K562 (cell line): ENCODE data around the gene CDCP1. TPM values are rescaled to one million over a fixed set of nuclear protein-coding genes. Genes with fewer than 3 reads are reported as not detected.

Experiments
- CHD1 ChIP-seq: fragments of 200-600 bp; sonication (generic); IDR thresholded peaks from one replicate; pipeline ENCODE4 v1.6.1; 2012; ENCODE audit warnings: mild to moderate bottlenecking, moderate library complexity, low read length, inconsistent platforms
- CTBP1 ChIP-seq: fragments of 450-650 bp; IDR thresholded peaks from 2 replicates; pipeline ENCODE4 v1.6.1; 2016; ENCODE audit warnings: borderline replicate concordance
- GABPB1 ChIP-seq: sonication (generic); formaldehyde crosslinking; IDR thresholded peaks from 2 replicates; pipeline ENCODE4 v1.8.0; 2022; ENCODE audit warnings: mild to moderate bottlenecking, missing genetic modification reagents
- MAFK ChIP-seq: IDR thresholded peaks from 2 replicates; pipeline ENCODE4 v1.6.1; 2011; ENCODE audit warnings: low read length, improper control_type of control experiment
- RFX7 ChIP-seq: fragments of 250-450 bp; sonication (Bioruptor Pico); IDR thresholded peaks from 2 replicates; pipeline ENCODE4 v1.5.1; 2021; ENCODE audit warnings: mild to moderate bottlenecking
- polyA plus RNA-seq, 8 experiments: library from polyadenylated mRNA; depleted of rRNA in 4 of 8; stranded (reverse) in 5 of 8; unstranded in 3 of 8; fragments of >200 nt; fragmentation: Nextera tagmentation in 2 of 8; fragmentation: Illumina TruSeq in 1 of 8; extraction: Ambion mirVana in 2 of 8; extraction: Trizol in 1 of 8; gene quantifications; 2 replicates each; pipeline versions ENCODE4 v1.2.1 to v1.2.3, GENCODE V29; 2011 to 2014; ENCODE audit warnings: inconsistent platforms in 1 of 8, missing spikeins in 1 of 8
- total RNA-seq, 7 experiments: library from RNA; depleted of rRNA in 6 of 7; stranded (reverse); fragments of >200 nt in 6 of 7; fragmentation: Illumina TruSeq in 2 of 7; extraction: Trizol in 2 of 7; gene quantifications; 2 replicates each; pipeline versions ENCODE4 v1.2.1 to v1.2.3, GENCODE V29; 2011 to 2021; ENCODE audit warnings: low replicate concordance in 1 of 7
- TF ChIP-seq, protein P1 (sequence below): fragments of 450-650 bp; IDR thresholded peaks from 2 replicates; pipeline ENCODE4 v1.6.1; 2016; ENCODE audit warnings: low read depth
- TF ChIP-seq, protein P2 (sequence below): fragments of 450-650 bp; IDR thresholded peaks from 2 replicates; pipeline ENCODE4 v1.6.1; 2016; ENCODE audit warnings: low read depth, mild to moderate bottlenecking, moderate library complexity

CDCP1 gene
- total and polyA plus RNA-seq, 9 of the 15 experiments (the other 6 are each of a cell fraction or from before 2014, with no cell fraction given), result 3.9 to 16.4 (median 5.2) TPM

DNA sequence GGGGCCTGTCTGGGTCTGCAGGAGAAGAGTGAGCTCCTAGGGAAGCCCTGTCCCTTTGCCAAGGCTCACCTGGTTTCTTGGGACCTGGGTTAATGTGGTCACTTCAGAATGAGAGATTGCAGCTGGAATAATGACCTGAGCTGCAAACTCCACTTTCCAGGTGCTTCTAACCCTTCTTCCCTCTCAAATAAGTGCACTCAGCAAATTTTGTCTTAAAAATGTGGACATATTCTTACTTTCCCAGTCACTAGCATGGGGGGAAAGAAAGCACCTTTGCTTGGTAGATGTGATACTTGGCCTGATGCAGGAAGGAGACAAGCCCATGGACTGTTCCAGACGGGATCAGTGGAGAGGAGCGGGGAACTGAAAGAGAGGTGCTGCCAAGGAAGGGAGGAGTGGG, 38.9 kb upstream of the CDCP1 start (continued):
- TF ChIP-seq, protein P1, sequence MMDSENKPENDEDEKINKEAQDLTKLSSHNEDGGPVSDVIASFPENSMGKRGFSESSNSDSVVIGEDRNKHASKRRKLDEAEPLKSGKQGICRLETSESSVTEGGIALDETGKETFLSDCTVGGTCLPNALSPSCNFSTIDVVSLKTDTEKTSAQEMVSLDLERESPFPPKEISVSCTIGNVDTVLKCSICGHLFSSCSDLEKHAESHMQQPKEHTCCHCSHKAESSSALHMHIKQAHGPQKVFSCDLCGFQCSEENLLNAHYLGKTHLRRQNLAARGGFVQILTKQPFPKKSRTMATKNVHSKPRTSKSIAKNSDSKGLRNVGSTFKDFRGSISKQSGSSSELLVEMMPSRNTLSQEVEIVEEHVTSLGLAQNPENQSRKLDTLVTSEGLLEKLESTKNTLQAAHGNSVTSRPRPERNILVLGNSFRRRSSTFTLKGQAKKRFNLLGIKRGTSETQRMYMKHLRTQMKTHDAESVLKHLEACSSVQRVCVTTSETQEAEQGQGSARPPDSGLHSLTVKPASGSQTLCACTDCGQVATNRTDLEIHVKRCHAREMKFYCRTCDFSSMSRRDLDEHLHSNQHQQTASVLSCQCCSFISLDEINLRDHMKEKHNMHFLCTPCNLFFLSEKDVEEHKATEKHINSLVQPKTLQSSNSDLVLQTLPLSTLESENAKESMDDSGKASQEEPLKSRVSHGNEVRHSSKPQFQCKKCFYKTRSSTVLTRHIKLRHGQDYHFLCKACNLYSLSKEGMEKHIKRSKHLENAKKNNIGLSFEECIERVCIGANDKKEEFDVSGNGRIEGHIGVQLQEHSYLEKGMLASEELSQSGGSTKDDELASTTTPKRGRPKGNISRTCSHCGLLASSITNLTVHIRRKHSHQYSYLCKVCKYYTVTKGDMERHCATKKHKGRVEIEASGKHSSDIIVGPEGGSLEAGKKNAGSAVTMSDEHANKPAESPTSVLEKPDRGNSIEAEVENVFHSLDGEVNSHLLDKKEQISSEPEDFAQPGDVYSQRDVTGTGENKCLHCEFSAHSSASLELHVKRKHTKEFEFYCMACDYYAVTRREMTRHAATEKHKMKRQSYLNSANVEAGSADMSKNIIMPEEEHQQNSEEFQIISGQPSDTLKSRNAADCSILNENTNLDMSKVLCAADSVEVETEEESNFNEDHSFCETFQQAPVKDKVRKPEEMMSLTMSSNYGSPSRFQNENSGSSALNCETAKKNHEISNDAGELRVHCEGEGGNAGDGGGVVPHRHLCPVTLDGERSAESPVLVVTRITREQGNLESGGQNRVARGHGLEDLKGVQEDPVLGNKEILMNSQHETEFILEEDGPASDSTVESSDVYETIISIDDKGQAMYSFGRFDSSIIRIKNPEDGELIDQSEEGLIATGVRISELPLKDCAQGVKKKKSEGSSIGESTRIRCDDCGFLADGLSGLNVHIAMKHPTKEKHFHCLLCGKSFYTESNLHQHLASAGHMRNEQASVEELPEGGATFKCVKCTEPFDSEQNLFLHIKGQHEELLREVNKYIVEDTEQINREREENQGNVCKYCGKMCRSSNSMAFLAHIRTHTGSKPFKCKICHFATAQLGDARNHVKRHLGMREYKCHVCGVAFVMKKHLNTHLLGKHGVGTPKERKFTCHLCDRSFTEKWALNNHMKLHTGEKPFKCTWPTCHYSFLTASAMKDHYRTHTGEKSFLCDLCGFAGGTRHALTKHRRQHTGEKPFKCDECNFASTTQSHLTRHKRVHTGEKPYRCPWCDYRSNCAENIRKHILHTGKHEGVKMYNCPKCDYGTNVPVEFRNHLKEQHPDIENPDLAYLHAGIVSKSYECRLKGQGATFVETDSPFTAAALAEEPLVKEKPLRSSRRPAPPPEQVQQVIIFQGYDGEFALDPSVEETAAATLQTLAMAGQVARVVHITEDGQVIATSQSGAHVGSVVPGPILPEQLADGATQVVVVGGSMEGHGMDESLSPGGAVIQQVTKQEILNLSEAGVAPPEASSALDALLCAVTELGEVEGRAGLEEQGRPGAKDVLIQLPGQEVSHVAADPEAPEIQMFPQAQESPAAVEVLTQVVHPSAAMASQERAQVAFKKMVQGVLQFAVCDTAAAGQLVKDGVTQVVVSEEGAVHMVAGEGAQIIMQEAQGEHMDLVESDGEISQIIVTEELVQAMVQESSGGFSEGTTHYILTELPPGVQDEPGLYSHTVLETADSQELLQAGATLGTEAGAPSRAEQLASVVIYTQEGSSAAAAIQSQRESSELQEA, result no peak
- TF ChIP-seq RFX7 (no peak), MAFK (peak; percentile 38), GABPB1 (CRISPR knock-in tag) (no peak), CHD1 (no peak), CTBP1 (no peak)
- TF ChIP-seq, protein P2, sequence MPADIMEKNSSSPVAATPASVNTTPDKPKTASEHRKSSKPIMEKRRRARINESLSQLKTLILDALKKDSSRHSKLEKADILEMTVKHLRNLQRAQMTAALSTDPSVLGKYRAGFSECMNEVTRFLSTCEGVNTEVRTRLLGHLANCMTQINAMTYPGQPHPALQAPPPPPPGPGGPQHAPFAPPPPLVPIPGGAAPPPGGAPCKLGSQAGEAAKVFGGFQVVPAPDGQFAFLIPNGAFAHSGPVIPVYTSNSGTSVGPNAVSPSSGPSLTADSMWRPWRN, result no peak
